SK-N-MC (cell line): Measurements from ENCODE around the gene GGPS1.

Experiments
- EZH2 ChIP-seq: fragments of 200-600 bp; sonication (generic); IDR thresholded peaks from one replicate; pipeline ENCODE4 v1.6.1; 2017; ENCODE audit warnings: antibody characterized with exemption
- FOXP2 ChIP-seq: optimal IDR thresholded peaks from 2 replicates; pipeline ENCODE3; 2011; ENCODE audit warnings: mild to moderate bottlenecking, moderate library complexity; ENCODE audit not compliant: insufficient read depth; ENCODE audit errors: extremely low read length, control extremely low read depth
- POLR2AphosphoS5 ChIP-seq: IDR thresholded peaks from 2 replicates; pipeline ENCODE4 v1.6.1; 2012; ENCODE audit warnings: mild to moderate bottlenecking, low read depth, low read length, borderline replicate concordance

DNA sequence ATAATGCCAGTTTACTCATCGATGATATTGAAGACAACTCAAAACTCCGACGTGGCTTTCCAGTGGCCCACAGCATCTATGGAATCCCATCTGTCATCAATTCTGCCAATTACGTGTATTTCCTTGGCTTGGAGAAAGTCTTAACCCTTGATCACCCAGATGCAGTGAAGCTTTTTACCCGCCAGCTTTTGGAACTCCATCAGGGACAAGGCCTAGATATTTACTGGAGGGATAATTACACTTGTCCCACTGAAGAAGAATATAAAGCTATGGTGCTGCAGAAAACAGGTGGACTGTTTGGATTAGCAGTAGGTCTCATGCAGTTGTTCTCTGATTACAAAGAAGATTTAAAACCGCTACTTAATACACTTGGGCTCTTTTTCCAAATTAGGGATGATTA, 13.7 kb downstream of the GGPS1 start:
- TF ChIP-seq FOXP2 (no peak), POLR2AphosphoS5 (no peak), EZH2 (no peak)
